ENCODE results near the gene CNIH4. TPM values are rescaled to one million over a fixed set of nuclear protein-coding genes. Genes with fewer than 3 reads are reported as not detected.

CNIH4 gene
- total and polyA plus RNA-seq, 2 experiments from 2014 or later = 53.5 to 194 TPM

DNA sequence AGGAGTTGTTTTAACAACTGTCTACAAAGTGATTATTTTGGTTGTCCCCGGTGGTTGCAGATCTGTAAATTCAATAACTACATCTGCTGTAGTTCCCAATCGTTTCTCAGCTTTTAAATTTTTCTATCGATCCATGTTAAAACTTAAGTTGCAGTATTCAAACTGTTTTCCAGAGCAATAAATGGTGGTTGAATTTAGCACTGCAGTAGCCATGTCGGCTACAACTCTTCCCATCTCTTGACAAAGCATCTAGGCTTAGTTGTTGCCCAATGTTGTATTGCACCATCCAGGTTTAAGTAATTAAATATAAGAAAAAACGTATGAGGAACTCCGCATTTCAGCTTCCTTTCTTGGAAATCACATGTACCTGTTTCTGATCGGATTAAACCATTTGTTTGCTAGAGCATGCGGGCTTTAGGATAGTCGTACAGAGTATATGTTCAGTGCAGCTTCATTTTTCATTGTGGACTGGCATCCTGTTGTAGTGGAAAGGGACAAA, 996 bp downstream of the CNIH4 start:
- no peak for TF ChIP-seq JUNB (IDR thresholded peaks at IDR 0.05; ENCODE audit: unreplicated experiment)
- no peak for TF ChIP-seq POLR2AphosphoS5 (IDR thresholded peaks at IDR 0.05; ENCODE audit: low read depth)

DNA sequence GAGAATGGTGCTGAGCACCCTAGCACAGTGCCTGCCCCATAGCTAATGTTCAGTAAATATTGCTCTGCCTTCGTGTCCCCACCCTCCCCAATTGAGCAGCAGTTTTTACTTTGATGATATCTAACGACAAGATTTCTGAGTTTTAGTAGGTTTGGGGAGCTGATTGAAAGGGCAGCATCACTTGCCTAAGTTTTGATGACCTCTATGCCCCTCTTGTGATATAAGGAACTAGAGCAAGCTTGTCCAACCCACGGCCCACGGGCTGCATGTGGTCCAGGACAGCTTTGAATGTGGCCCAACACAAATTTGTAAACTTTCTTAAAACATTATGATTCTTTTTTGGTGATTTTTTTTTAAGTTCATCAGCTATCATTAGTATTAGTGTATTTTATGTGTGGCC, 1.6 kb downstream of the CNIH4 start:
- Histone ChIP-seq H3K27ac (ENCODE audit: low read depth) (no peak overlapping the region), H3K4me3 (peak overlapping the region; percentile 80), H3K9me2 (ENCODE audit: insufficient read depth) (peaks cover 6% of the 10 kb centered on the region; the same call in 1 of the 2 replicates), H2AFZ (no peak overlapping the region), H3K79me2 (replicated peaks; ENCODE audit: insufficient read depth) (peaks cover 62% of the 10 kb centered on the region), H3K4me1 (ENCODE audit: insufficient read depth) (peaks cover 18% of the 10 kb centered on the region), H4K20me1 (replicated peaks; ENCODE audit: insufficient read depth) (0 out of 2 replicates have a peak, but pooled peaks cover 7% of the 10 kb centered on the region), H3K36me3 (ENCODE audit: insufficient read depth) (no peaks in the 10 kb centered on the region), H3K27me3 (ENCODE audit: insufficient read depth) (no peaks in the 10 kb centered on the region), H3F3A (replicated peaks; ENCODE audit: low read depth) (0 out of 2 replicates have a peak, but pooled peaks cover 3% of the 10 kb centered on the region), H3K4me2 (peak overlapping the region; percentile 96)
- Mint-ChIP-seq H3K36me3 (ENCODE audit: low read depth) (peaks cover 13% of the 10 kb centered on the region), H3K9me3 (peaks cover 4% of the 10 kb centered on the region; the same call in 2 of the 3 replicates), H3K27me3 (ENCODE audit: insufficient read depth, low read depth, poor library complexity) (no peaks in the 10 kb centered on the region), H3K4me1 (peaks cover 14% of the 10 kb centered on the region), H3K27ac (no peak overlapping the region), H3K4me3 (peak overlapping the region; percentile 83)
- ATAC-seq = no peak
- TF ChIP-seq, protein P1, sequence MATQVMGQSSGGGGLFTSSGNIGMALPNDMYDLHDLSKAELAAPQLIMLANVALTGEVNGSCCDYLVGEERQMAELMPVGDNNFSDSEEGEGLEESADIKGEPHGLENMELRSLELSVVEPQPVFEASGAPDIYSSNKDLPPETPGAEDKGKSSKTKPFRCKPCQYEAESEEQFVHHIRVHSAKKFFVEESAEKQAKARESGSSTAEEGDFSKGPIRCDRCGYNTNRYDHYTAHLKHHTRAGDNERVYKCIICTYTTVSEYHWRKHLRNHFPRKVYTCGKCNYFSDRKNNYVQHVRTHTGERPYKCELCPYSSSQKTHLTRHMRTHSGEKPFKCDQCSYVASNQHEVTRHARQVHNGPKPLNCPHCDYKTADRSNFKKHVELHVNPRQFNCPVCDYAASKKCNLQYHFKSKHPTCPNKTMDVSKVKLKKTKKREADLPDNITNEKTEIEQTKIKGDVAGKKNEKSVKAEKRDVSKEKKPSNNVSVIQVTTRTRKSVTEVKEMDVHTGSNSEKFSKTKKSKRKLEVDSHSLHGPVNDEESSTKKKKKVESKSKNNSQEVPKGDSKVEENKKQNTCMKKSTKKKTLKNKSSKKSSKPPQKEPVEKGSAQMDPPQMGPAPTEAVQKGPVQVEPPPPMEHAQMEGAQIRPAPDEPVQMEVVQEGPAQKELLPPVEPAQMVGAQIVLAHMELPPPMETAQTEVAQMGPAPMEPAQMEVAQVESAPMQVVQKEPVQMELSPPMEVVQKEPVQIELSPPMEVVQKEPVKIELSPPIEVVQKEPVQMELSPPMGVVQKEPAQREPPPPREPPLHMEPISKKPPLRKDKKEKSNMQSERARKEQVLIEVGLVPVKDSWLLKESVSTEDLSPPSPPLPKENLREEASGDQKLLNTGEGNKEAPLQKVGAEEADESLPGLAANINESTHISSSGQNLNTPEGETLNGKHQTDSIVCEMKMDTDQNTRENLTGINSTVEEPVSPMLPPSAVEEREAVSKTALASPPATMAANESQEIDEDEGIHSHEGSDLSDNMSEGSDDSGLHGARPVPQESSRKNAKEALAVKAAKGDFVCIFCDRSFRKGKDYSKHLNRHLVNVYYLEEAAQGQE (IDR thresholded peaks at IDR 0.05; ENCODE audit: unreplicated experiment) = no peak
- TF ChIP-seq, protein P2, sequence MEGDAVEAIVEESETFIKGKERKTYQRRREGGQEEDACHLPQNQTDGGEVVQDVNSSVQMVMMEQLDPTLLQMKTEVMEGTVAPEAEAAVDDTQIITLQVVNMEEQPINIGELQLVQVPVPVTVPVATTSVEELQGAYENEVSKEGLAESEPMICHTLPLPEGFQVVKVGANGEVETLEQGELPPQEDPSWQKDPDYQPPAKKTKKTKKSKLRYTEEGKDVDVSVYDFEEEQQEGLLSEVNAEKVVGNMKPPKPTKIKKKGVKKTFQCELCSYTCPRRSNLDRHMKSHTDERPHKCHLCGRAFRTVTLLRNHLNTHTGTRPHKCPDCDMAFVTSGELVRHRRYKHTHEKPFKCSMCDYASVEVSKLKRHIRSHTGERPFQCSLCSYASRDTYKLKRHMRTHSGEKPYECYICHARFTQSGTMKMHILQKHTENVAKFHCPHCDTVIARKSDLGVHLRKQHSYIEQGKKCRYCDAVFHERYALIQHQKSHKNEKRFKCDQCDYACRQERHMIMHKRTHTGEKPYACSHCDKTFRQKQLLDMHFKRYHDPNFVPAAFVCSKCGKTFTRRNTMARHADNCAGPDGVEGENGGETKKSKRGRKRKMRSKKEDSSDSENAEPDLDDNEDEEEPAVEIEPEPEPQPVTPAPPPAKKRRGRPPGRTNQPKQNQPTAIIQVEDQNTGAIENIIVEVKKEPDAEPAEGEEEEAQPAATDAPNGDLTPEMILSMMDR (conservative IDR thresholded peaks at IDR 0.05; ENCODE audit: low read depth in 2 of 2) = no peak
- no peak for TF ChIP-seq JUNB (IDR thresholded peaks at IDR 0.05; ENCODE audit: unreplicated experiment)
- DNase-seq (ENCODE audit: low spot score) = no peak

More for the DNA sequence above, 996 bp downstream of the CNIH4 start:
- Mint-ChIP-seq H3K9me3 (peaks cover 4% of the 10 kb centered on the region; the same call in 2 of the 3 replicates), H3K4me1 (peaks cover 14% of the 10 kb centered on the region), H3K27me3 (ENCODE audit: insufficient read depth, low read depth, poor library complexity) (no peaks in the 10 kb centered on the region), H3K4me3 (peak overlapping the region; percentile 83), H3K36me3 (ENCODE audit: low read depth) (peaks cover 10% of the 10 kb centered on the region), H3K27ac (peak overlapping the region; percentile 0; the same call in 1 of the 2 replicates)
- peak overlapping the region; percentile 96 for H3K4me2 ChIP-seq
- 0 out of 2 replicates have a peak, but pooled peaks cover 3% of the 10 kb centered on the region for H3F3A ChIP-seq (replicated peaks; ENCODE audit: low read depth)
- no peaks in the 10 kb centered on the region for H3K36me3 ChIP-seq (ENCODE audit: insufficient read depth)
- H3K27ac ChIP-seq (ENCODE audit: low read depth) = no peak overlapping the region
- H3K79me2 ChIP-seq (replicated peaks; ENCODE audit: insufficient read depth) = peaks cover 56% of the 10 kb centered on the region
- H3K27me3 ChIP-seq (ENCODE audit: insufficient read depth) = no peaks in the 10 kb centered on the region
- peaks cover 18% of the 10 kb centered on the region for H3K4me1 ChIP-seq (ENCODE audit: insufficient read depth)
- ATAC-seq (no peak), DNase-seq (ENCODE audit: low spot score) (no peak)
- H2AFZ ChIP-seq = peak overlapping the region; percentile 38; the same call in 1 of the 2 replicates
- H3K9me2 ChIP-seq (ENCODE audit: insufficient read depth) = peaks cover 7% of the 10 kb centered on the region; the same call in 1 of the 2 replicates
- H3K4me3 ChIP-seq = peak overlapping the region; percentile 80
- 0 out of 2 replicates have a peak, but pooled peaks cover 7% of the 10 kb centered on the region for H4K20me1 ChIP-seq (replicated peaks; ENCODE audit: insufficient read depth)
